ENCODE data around the gene CEP89.

CEP89 gene

DNA sequence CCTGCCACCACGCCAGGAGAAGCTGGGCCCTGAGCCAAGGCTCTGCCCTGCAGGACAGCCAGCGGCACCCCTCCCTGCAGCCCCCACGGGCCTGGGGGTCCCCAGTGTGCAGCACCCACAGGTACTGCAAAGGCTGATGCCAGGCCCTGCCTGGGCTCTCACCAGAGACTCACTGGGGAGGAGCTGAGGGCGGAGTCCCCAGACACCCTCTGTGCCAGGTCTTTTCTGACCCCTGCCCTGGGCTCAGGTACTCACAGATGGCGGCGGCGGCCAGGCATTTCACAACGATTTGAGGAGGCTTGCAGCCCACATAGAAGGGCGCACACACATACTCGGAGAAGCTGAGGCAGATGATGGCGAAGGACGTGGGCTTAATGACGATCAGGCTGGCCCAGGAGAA, 107.9 kb downstream of the CEP89 start:
- TF ChIP-seq, protein P1, sequence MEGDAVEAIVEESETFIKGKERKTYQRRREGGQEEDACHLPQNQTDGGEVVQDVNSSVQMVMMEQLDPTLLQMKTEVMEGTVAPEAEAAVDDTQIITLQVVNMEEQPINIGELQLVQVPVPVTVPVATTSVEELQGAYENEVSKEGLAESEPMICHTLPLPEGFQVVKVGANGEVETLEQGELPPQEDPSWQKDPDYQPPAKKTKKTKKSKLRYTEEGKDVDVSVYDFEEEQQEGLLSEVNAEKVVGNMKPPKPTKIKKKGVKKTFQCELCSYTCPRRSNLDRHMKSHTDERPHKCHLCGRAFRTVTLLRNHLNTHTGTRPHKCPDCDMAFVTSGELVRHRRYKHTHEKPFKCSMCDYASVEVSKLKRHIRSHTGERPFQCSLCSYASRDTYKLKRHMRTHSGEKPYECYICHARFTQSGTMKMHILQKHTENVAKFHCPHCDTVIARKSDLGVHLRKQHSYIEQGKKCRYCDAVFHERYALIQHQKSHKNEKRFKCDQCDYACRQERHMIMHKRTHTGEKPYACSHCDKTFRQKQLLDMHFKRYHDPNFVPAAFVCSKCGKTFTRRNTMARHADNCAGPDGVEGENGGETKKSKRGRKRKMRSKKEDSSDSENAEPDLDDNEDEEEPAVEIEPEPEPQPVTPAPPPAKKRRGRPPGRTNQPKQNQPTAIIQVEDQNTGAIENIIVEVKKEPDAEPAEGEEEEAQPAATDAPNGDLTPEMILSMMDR (IDR thresholded peaks at IDR 0.05; ENCODE audit: borderline replicate concordance, insufficient read depth, low read depth, low read length) = no peak
- H3K4me3 ChIP-seq (ENCODE audit: low read depth, low read length) = no peak overlapping the region

- TF ChIP-seq, protein P1 (IDR thresholded peaks at IDR 0.05; ENCODE audit: borderline replicate concordance, insufficient read depth, low read depth, low read length) = no peak
- no peak overlapping the region for H3K4me3 ChIP-seq (ENCODE audit: low read depth, low read length)
Observed at GRCh38 chr19:32863301-32863700, 108.5 kb downstream of the CEP89 start.

DNA sequence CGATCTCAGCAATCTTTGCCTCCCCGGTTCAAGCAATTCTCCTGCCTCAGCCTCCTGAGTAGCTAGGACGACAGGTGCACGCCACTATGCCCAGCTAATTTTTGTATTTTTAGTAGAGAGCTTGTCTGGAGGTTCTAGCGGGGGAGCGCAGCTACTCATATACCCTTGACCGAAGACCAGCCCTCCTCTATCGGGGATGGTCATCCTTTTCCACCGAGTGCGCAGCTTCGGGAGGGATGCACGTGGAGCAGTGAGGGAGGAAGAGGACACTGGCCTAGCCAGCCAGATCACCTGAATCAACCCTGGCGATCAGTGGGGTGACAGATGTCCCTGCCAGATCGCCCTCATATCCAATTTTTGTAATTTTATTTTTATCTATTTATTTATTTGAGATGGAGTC, 109.0 kb downstream of the CEP89 start:
- H3K4me3 ChIP-seq (ENCODE audit: low read depth, low read length) = no peak overlapping the region

DNA sequence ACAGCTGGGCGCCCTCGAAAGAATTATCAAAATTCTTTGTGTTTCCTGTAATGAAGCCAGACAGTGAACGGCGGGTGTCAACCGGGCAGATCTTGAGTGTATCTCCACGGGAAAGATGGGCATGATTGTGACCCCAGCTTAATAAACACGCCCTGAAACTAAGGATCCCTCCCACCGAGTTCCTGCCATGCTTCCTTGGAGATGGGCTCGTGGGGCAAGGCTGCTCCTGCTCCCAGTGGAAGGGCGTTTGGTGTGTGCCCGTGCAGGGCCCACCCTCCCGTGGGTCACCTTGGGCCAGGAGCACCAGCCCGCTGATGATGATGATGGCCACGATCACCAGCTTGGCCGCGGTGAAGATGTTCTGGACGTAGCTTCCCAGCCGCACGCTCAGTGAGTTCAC, 109.6 kb downstream of the CEP89 start:
- TF ChIP-seq, protein P1 (IDR thresholded peaks at IDR 0.05; ENCODE audit: borderline replicate concordance, insufficient read depth, low read depth, low read length) = no peak
- H3K4me3 ChIP-seq (ENCODE audit: low read depth, low read length) = no peak overlapping the region

More for the DNA sequence above, 109.0 kb downstream of the CEP89 start:
- TF ChIP-seq, protein P1 (IDR thresholded peaks at IDR 0.05; ENCODE audit: borderline replicate concordance, insufficient read depth, low read depth, low read length) = no peak

DNA sequence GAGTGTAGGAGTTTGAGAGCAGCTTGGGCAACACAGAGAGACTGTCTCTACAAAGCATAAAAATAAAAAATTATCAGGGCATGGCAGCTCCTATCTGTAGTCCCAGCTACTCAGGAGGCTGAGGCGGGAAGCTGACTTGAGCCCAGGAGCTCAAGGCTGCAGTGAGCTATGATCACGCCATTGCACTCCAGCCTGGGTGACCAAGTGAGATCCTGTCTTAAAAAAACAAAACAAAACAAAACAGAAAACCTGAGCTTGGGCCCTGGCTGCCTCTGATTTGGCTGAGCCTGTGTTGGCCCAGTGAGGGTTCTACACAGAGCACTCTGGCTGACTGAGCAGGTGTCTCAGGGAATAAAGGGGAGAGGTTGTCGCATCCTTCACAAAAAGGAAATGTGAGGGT, 110.2 kb downstream of the CEP89 start:
- TF ChIP-seq, protein P1 (IDR thresholded peaks at IDR 0.05; ENCODE audit: borderline replicate concordance, insufficient read depth, low read depth, low read length) = no peak
- H3K4me3 ChIP-seq (ENCODE audit: low read depth, low read length) = no peak overlapping the region

DNA sequence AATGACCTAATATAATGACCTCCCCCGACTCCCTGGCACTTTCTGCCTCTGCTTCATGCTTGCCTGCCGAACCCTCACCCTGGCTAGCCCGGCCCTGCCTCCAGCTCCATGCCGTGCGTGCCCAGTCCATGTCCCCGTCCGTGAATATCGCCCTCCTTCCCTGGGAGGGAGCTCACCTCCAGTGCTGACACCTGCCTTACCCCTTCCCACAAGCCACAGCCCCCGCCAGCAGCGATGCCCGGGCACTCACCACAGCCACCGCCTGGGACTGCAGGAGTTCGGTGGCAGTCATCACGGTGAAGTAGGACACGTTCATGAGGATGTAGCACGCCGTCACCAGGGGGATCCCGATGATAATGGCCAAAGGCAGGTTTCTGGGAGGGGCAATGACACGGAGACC, 112.2 kb downstream of the CEP89 start:
- no peak overlapping the region for H3K4me3 ChIP-seq (ENCODE audit: low read depth, low read length)
- TF ChIP-seq, protein P1 (IDR thresholded peaks at IDR 0.05; ENCODE audit: borderline replicate concordance, insufficient read depth, low read depth, low read length) = no peak

- TF ChIP-seq, protein P1 (IDR thresholded peaks at IDR 0.05; ENCODE audit: borderline replicate concordance, insufficient read depth, low read depth, low read length) = no peak
- H3K4me3 ChIP-seq (ENCODE audit: low read depth, low read length) = no peak overlapping the region
Observed at GRCh38 chr19:32858559-32858958, 113.2 kb downstream of the CEP89 start.
